Skeletal muscle tissue (tissue), 4 donors: ENCODE results near the gene EDC3. TPM values are rescaled to one million over a fixed set of nuclear protein-coding genes. Genes with fewer than 3 reads are reported as not detected.

Experiments
- H3K27ac ChIP-seq: one replicate; pipeline ENCODE4 v1.7.0; 2013; ENCODE audit warnings: mild to moderate bottlenecking, low read depth, low read length, inconsistent platforms
- H3K27me3 ChIP-seq, 3 donors: one replicate each; pipeline ENCODE4 v1.7.0; 2013; ENCODE audit warnings: low read length in 3 of 3; ENCODE audit not compliant: control insufficient read depth in 3 of 3, insufficient read depth in 3 of 3
- H3K36me3 ChIP-seq, 3 donors: one replicate each; pipeline ENCODE4 v1.7.0; 2013; ENCODE audit warnings: low read length in 3 of 3; ENCODE audit not compliant: control insufficient read depth in 3 of 3, insufficient read depth in 3 of 3
- H3K4me1 ChIP-seq, 3 donors: one replicate each; pipeline ENCODE4 v1.7.0; 2013; ENCODE audit warnings: low read length in 3 of 3, mild to moderate bottlenecking in 3 of 3; ENCODE audit not compliant: control insufficient read depth in 3 of 3, insufficient read depth in 3 of 3
- H3K4me3 ChIP-seq, 3 donors: one replicate each; pipeline ENCODE4 v1.7.0; 2013; ENCODE audit warnings: low read length in 3 of 3
- H3K9ac ChIP-seq, 3 donors: one replicate each; pipeline ENCODE4 v1.7.0; 2013; ENCODE audit warnings: low read length in 3 of 3, mild to moderate bottlenecking in 3 of 3, moderate library complexity in 2 of 3, low read depth in 1 of 3
- H3K9me3 ChIP-seq, 3 donors: one replicate each; pipeline ENCODE4 v1.7.0; 2013; ENCODE audit warnings: low read length in 3 of 3; ENCODE audit not compliant: control insufficient read depth in 3 of 3
- total RNA-seq: library from RNA; depleted of rRNA; stranded (reverse); fragments of >200 nt; gene quantifications from one replicate; pipeline ENCODE4 v1.2.3, GENCODE V29; 2014
- donor health status: Osteomylitis.

The EDC3 gene
- total RNA-seq, 1 donor from 2014 or later = 16.2 TPM

- peak overlapping the region in 1 of 3 donors; percentile 45 for H3K9ac ChIP-seq
- no peak overlapping the region for H3K4me3 ChIP-seq
- H3K27ac ChIP-seq = no peak overlapping the region
- H3K27me3 ChIP-seq = no peaks in the 10 kb centered on the region
- H3K36me3 ChIP-seq = peaks cover 68 to 74% (median 70%) of the 10 kb centered on the region in 3 donors
- peaks cover 46 to 59% (median 58%) of the 10 kb centered on the region in 3 donors for H3K4me1 ChIP-seq
- H3K9me3 ChIP-seq = no peaks in the 10 kb centered on the region
Observed at GRCh38 chr15:74620636-74621545, 74.9 kb downstream of the EDC3 start.

DNA sequence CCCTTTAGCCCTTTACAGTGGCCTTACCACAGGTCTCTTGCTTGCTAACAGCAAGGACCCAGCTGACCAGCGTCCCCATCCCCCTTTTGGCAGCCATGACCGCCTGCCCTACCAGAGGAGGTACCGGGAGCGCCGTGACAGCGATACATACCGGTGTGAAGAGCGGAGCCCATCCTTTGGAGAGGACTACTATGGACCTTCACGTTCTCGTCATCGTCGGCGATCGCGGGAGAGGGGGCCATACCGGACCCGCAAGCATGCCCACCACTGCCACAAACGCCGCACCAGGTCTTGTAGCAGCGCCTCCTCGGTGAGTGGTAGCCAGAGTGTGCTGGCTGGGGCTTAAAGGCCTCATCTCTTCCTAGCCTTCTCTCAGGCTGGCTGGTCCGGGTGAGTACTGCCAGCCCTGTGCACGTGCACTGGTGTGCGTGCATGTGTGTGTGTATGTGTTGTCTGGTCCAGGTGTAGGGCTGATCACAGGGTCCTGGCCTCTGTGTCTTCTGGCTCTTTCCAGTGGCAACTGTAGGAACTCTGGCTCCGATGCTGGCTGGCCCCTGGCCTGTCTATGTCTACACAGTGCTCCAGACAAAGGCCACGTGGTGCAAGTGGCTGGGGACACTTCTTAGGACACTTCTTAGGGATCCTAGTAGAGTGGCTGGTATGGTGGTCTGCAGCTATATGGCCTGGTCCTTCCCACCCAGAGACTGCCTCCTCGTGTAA, 75.7 kb downstream of the EDC3 start:
- Histone ChIP-seq H3K36me3 (peaks cover 60 to 67% (median 62%) of the 10 kb centered on the region in 3 donors), H3K27ac (no peak overlapping the region), H3K4me1 (peaks cover 46 to 61% (median 58%) of the 10 kb centered on the region in 3 donors)

GRCh38 chr15:74618841-74619596, 76.8 kb downstream of the EDC3 start:
- Histone ChIP-seq H3K9me3 (no peaks in the 10 kb centered on the region), H3K36me3 (peaks cover 49 to 56% (median 51%) of the 10 kb centered on the region in 3 donors), H3K27me3 (no peaks in the 10 kb centered on the region), H3K9ac (peak overlapping the region; percentile 3 to 100 (median 99)), H3K4me1 (peaks cover 46 to 66% (median 58%) of the 10 kb centered on the region in 3 donors), H3K27ac (no peak overlapping the region), H3K4me3 (no peak overlapping the region)

More for the DNA sequence above, 75.7 kb downstream of the EDC3 start:
- Histone ChIP-seq H3K27me3 (no peaks in the 10 kb centered on the region), H3K4me3 (no peak overlapping the region), H3K9me3 (no peaks in the 10 kb centered on the region), H3K9ac (peak overlapping the region in 1 of 3 donors; percentile 33)

- Histone ChIP-seq H3K4me3 (peak overlapping the region; percentile 95 to 97 (median 96)), H3K27ac (peak overlapping the region; percentile 99), H3K9me3 (no peaks in the 10 kb centered on the region), H3K27me3 (no peaks in the 10 kb centered on the region), H3K9ac (peak overlapping the region; percentile 99 to 100 (median 100)), H3K4me1 (peaks cover 46 to 65% (median 58%) of the 10 kb centered on the region in 3 donors), H3K36me3 (peaks cover 29 to 36% (median 31%) of the 10 kb centered on the region in 3 donors)
Observed at GRCh38 chr15:74616996-74617395, 78.8 kb downstream of the EDC3 start.

DNA sequence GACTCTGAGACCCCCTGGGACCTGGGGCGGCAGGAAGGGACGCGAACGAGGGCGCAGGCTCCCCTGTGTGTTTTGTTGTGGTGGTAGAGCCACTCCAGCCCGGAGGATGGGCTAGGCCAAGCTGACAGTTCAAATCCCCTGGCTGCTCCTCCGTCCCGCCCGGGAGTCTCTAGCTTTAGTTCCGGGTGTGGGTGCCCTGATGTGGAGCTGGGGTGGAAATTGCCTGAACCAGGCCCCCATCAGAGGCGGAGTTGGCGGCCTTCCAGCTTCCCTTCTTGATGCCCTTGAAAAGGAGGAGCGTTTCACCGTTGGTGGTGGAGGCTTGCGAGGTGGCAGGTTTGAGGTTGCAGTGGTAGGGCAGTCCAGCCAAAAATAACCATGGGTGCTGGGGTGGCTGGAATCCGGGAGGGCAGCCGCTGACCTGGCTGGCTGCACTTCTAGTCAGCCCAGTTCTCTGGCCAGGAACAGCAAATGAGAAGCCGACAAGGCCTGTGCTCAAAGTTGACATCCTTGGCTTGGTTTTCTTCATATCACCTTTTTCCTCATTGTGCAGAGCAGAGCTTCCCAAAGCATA, 79.4 kb downstream of the EDC3 start:
- Histone ChIP-seq H3K27ac (peak overlapping the region; percentile 99), H3K4me3 (peak overlapping the region; percentile 95 to 97 (median 96)), H3K9ac (peak overlapping the region; percentile 99 to 100 (median 100)), H3K27me3 (no peaks in the 10 kb centered on the region), H3K36me3 (peaks cover 24 to 31% (median 26%) of the 10 kb centered on the region in 3 donors), H3K9me3 (no peaks in the 10 kb centered on the region), H3K4me1 (peaks cover 46 to 60% (median 56%) of the 10 kb centered on the region in 3 donors)

- peak within 1 kb of the TSS; percentile 99 to 100 (median 100) for H3K9ac ChIP-seq
- peaks cover 45 to 53% (median 49%) of the 10 kb centered on the region in 3 donors for H3K4me1 ChIP-seq
- H3K9me3 ChIP-seq = no peaks in the 10 kb centered on the region
- peak within 1 kb of the TSS; percentile 99 for H3K27ac ChIP-seq
- peak within 1 kb of the TSS; percentile 95 to 97 (median 96) for H3K4me3 ChIP-seq
- H3K27me3 ChIP-seq = no peaks in the 10 kb centered on the region
- peaks cover 17 to 23% (median 19%) of the 10 kb centered on the region in 3 donors for H3K36me3 ChIP-seq
Observed at GRCh38 chr15:74615508-74616365, 80.1 kb downstream of the EDC3 start, which contains the start of gene CLK3. TSS of gene CLK3 (plus strand) at chr15:74615836. CDS start at chr15:74619197, 3,361 bp downstream.

DNA sequence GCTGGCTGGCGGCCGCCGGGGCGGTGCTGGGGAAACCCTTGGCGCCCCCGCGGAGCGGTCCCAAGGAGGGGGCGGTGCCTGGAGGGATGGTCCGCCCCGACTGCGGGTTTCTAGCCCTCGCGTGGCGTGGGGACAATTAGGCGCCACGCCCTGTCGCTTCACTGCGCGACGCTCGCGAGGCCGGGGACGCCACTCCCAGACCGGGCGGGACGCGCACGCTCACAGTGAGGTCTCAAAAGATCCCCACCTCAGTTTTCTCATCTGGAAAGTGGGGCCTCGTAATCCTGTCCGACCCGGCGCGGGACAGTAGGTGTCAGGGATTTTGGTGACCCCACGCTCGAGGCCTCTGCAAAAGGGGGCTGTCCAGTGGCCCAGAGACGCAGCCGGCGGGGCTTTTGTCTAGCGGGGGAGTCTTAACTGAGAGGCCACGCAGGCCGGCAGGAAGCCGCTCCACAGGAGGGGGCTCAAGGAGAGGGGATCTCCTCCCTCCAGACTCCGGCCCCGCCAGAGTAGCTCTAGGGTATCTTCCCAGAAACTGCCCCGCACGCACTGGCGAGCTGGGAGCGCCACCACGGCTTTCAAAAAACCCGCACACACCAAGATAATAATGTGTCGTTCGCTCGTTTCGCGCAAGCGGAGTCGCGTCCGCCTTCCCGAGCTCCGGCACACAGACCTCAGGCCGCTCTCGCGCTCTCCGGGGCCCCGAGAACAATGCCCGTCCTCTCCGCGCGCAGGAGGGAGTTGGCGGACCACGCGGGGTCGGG, 80.9 kb downstream of the EDC3 start:
- peak overlapping the region; percentile 88 to 97 (median 96) for H3K4me3 ChIP-seq
- peaks cover 9 to 15% (median 10%) of the 10 kb centered on the region in 3 donors for H3K36me3 ChIP-seq
- H3K9ac ChIP-seq = peak overlapping the region; percentile 97 to 100 (median 100)
- no peaks in the 10 kb centered on the region for H3K9me3 ChIP-seq
- peaks cover 40 to 45% (median 40%) of the 10 kb centered on the region in 3 donors for H3K4me1 ChIP-seq
- no peaks in the 10 kb centered on the region for H3K27me3 ChIP-seq
- peak overlapping the region; percentile 99 for H3K27ac ChIP-seq
